Measurements from ENCODE around the gene FXYD1. TPM values are rescaled to one million over a fixed set of nuclear protein-coding genes. Genes with fewer than 3 reads are reported as not detected.

FXYD1 gene
- total and polyA plus RNA-seq, 7 donors = 210 to 860 (median 542) TPM

DNA sequence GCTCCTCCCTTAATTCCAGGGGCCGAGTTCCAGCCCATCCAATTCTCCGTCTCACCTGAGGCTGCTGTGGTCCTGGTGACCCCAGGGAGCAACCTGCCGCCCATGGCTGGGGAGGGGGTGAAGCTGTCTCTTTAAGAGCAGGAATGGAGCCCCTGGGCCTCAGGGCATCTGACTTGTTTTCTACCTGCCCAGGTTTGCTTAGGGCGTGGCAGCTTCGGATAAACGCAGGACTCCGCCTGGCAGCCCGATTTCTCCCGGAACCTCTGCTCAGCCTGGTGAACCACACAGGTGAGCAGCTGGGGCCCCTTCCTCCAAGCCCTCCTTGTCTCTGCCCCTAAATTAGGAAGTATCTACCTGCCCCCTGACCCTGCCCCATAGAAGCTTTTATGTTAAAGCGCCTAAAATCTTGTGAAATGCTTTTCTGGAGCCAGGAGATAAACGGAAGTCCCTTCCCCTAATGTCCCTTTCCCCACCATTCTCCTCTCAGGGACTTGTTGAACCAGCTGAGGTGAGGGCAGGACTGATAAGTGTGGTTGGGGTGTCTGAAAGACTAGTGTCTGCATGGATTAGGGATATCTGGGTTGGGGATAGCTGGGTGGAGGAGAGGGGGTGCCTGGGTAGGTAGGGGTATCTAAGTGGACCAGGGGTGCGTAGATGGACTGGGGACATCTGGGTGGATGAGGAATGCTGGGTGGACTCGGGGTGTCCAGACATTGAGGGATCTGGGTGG is 22.4 kb upstream of the FXYD1 start:
- Histone ChIP-seq H3K36me3 (ENCODE audit: insufficient read depth in 1 of 2, low read depth in 1 of 2) (no peaks in the 10 kb centered on the region), H3K4me3 (no peak overlapping the region), H3K27ac (no peak overlapping the region), H3K4me1 (no peaks in the 10 kb centered on the region), H3K9me3 (no peaks in the 10 kb centered on the region), H3K27me3 (ENCODE audit: insufficient read depth in 3 of 3, low read length in 2 of 3) (no peaks in the 10 kb centered on the region)
- intact Hi-C loops (cut with DNase I) = no loop called here
- ATAC-seq (no peak), DNase-seq (no peak)
- TF ChIP-seq, protein P1, sequence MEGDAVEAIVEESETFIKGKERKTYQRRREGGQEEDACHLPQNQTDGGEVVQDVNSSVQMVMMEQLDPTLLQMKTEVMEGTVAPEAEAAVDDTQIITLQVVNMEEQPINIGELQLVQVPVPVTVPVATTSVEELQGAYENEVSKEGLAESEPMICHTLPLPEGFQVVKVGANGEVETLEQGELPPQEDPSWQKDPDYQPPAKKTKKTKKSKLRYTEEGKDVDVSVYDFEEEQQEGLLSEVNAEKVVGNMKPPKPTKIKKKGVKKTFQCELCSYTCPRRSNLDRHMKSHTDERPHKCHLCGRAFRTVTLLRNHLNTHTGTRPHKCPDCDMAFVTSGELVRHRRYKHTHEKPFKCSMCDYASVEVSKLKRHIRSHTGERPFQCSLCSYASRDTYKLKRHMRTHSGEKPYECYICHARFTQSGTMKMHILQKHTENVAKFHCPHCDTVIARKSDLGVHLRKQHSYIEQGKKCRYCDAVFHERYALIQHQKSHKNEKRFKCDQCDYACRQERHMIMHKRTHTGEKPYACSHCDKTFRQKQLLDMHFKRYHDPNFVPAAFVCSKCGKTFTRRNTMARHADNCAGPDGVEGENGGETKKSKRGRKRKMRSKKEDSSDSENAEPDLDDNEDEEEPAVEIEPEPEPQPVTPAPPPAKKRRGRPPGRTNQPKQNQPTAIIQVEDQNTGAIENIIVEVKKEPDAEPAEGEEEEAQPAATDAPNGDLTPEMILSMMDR (IDR thresholded peaks at IDR 0.05) = no peak
- 89 to 92% (median 89%) methylated on average over 13 of the region's 13 CpGs for WGBS, 3 donors

DNA sequence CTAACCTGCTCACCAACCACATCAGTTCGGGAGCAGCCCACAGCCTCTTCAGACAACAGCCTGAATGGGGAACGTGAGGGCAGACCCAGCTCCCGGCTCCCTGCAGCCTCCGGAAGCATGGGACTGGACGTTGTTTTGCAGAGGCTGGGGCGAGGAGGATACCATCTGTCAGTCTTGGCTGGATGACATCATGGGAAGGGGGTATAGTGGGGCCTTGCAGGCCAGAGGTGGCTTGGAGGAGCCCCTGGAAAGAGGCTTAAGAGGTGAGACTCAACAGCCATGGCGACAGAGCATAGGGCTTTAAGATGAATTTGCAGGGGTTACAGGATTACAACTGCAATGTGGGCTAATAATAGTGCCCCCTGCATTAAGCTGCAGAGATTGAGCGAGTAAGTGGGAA is 21.5 kb upstream of the FXYD1 start:
- WGBS, 3 donors = 61 to 71% (median 64%) methylated on average over 8 of the region's 8 CpGs
- DNase-seq (no peak), ATAC-seq (no peak)
- TF ChIP-seq, protein P1 (IDR thresholded peaks at IDR 0.05) = no peak
- Histone ChIP-seq H3K4me1 (no peaks in the 10 kb centered on the region), H3K27me3 (ENCODE audit: insufficient read depth in 3 of 3, low read length in 2 of 3) (no peaks in the 10 kb centered on the region), H3K27ac (no peak overlapping the region), H3K9me3 (no peaks in the 10 kb centered on the region), H3K4me3 (no peak overlapping the region), H3K36me3 (ENCODE audit: insufficient read depth in 1 of 2, low read depth in 1 of 2) (no peaks in the 10 kb centered on the region)
- intact Hi-C loops (cut with DNase I) = no loop called here

DNA sequence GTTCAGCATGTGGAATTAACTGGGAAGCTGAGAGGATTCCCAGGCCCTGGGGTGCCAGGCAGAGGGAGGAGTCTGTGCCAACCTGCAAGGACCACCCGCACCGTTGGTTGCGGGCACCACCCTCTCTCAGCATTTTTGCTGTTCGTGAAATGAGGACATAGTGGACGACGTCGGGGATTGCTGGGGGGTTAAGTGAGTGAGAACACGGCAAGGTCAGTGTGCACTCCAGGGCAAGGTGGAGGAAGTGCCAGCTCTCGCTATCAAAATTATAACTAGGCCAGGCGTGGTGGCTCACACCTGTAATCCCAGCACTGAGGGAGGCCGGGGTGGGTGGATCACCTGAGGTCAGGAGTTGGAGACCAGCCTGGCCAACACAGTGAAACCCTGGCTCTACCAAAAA is 20.8 kb upstream of the FXYD1 start:
- intact Hi-C loops (cut with DNase I) = no loop called here
- Histone ChIP-seq H3K36me3 (ENCODE audit: insufficient read depth in 1 of 2, low read depth in 1 of 2) (no peaks in the 10 kb centered on the region), H3K27me3 (ENCODE audit: insufficient read depth in 3 of 3, low read length in 2 of 3) (no peaks in the 10 kb centered on the region), H3K4me1 (no peaks in the 10 kb centered on the region), H3K4me3 (no peak overlapping the region), H3K27ac (no peak overlapping the region), H3K9me3 (no peaks in the 10 kb centered on the region)
- 75 to 83% (median 81%) methylated on average over 11 of the region's 11 CpGs for WGBS, 3 donors
- TF ChIP-seq, protein P1 (IDR thresholded peaks at IDR 0.05) = no peak
- DNase-seq (no peak), ATAC-seq (no peak)

DNA sequence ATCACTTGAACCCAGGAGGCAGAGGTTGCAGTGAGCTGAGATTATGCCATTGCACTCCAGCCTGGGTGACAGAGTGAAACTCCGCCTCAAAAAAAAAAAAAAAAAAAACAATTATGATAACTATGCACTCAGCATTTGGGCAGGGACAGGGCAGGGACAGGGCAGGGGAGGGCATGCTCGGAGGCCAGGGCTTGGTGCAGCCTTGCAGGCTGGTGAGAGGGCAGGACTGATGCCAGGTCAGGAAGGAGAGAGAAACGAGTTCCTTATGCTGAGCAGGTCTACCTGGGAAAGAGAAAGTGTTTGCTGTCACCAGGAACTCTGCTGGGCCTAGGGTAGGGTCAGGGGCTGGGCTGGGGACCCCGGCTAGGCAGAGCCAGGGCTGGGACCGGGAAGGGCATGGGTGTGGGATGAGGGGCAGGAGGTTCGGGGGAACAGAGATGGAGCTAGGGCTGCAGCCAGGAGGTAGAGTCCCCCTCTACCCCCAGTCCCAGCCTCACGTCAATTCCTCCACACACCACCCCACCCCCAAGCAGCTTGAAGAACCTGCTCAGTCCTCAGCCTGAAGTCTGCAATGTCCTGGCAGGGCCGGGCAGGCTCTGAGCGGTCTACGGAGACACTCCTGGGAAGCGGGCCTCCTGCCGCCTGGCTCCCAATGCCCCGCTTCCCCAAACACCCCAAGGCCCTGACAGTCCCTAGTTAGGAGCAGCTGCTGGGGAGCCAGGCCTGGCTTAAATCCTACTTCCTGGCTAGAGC is 20.2 kb upstream of the FXYD1 start:
- Histone ChIP-seq H3K4me3 (no peak overlapping the region), H3K27ac (no peak overlapping the region), H3K4me1 (peaks cover 5% of the 10 kb centered on the region), H3K27me3 (ENCODE audit: insufficient read depth in 3 of 3, low read length in 2 of 3) (no peaks in the 10 kb centered on the region), H3K36me3 (ENCODE audit: insufficient read depth in 1 of 2, low read depth in 1 of 2) (no peaks in the 10 kb centered on the region), H3K9me3 (no peaks in the 10 kb centered on the region)
- TF ChIP-seq, protein P1 (IDR thresholded peaks at IDR 0.05) = no peak
- DNase-seq (no peak), ATAC-seq (no peak)
- intact Hi-C loops (cut with DNase I) = no loop called here
- WGBS, 3 donors = 88 to 89% (median 89%) methylated on average over 12 to 13 of the region's 13 CpGs
